Spleen (tissue), 11 donors: ENCODE results near the gene MCUB. TPM values are rescaled to one million over a fixed set of nuclear protein-coding genes. Genes with fewer than 3 reads are reported as not detected.

Experiments used
- DNase-seq: peaks from one replicate; pipeline ENCODE4 v3.0.0-alpha.2; 2020
- H3K27ac ChIP-seq, 8 donors: fragments of 200-600 bp; sonication (generic) in 7 of 8; 1 replicate in 4 of 8; 2 replicates in 4 of 8; pipeline versions ENCODE4 v1.5.0 to v1.8.0; 2016 to 2021; ENCODE audit warnings: inconsistent platforms in 4 of 8, mild to moderate bottlenecking in 4 of 8, moderate library complexity in 1 of 8
- H3K27me3 ChIP-seq, 7 donors: fragments of 200-600 bp; sonication (generic) in 6 of 7; replicated peaks in 1 of 7; 1 replicate in 4 of 7; 2 replicates in 3 of 7; pipeline versions ENCODE4 v1.5.0 to v1.8.0; 2016 to 2021; ENCODE audit warnings: inconsistent platforms in 3 of 7, mild to moderate bottlenecking in 1 of 7
- H3K36me3 ChIP-seq, 6 donors: fragments of 200-600 bp; sonication (generic) in 5 of 6; 1 replicate in 4 of 6; 2 replicates in 2 of 6; pipeline versions ENCODE4 v1.5.0 to v1.8.0; 2016 to 2021; ENCODE audit warnings: inconsistent platforms in 2 of 6
- H3K4me1 ChIP-seq, 6 donors: fragments of 200-600 bp; sonication (generic) in 5 of 6; 1 replicate in 3 of 6; 2 replicates in 3 of 6; pipeline versions ENCODE4 v1.5.0 to v1.8.0; 2016 to 2021; ENCODE audit warnings: inconsistent platforms in 3 of 6
- H3K4me3 ChIP-seq, 8 donors: fragments of 200-600 bp; sonication (generic) in 7 of 8; 1 replicate in 4 of 8; 2 replicates in 4 of 8; pipeline versions ENCODE4 v1.5.0 to v1.8.0; 2016 to 2021; ENCODE audit warnings: inconsistent platforms in 4 of 8, mild to moderate bottlenecking in 4 of 8, moderate library complexity in 2 of 8
- H3K9me3 ChIP-seq, 8 donors: fragments of 200-600 bp; sonication (generic) in 7 of 8; 1 replicate in 4 of 8; 2 replicates in 4 of 8; pipeline versions ENCODE4 v1.5.0 to v1.8.0; 2016 to 2021; ENCODE audit warnings: inconsistent platforms in 4 of 8
- POLR2A ChIP-seq, 3 donors: fragments of 450-650 bp; IDR thresholded peaks; one replicate each; pipeline ENCODE4 v1.5.1; 2017; ENCODE audit warnings: antibody characterized with exemption in 3 of 3, mild to moderate bottlenecking in 1 of 3
- POLR2AphosphoS5 ChIP-seq, 3 donors: sonication (generic); formaldehyde crosslinking; IDR thresholded peaks; one replicate each; pipeline ENCODE4 v1.5.1; 2017; ENCODE audit warnings: antibody characterized with exemption in 3 of 3
- WGBS, 5 donors: extraction: QIAGEN DNeasy Blood & Tissue Kit in 3 of 5; methylation state at CpG; one replicate each; pipeline versions ENCODE4 v1.1.5 to v1.1.7; 2013 to 2018; 5-methylcytosine and 5-hydroxymethylcytosine counted together
- intact Hi-C: fragments of 100-400 bp; cut with DNase I; formaldehyde crosslinking; loops from one replicate; pipeline ENCODE4 v1.15.0; 2023; ENCODE audit warnings: low total_unique reads
- polyA plus RNA-seq, 3 donors: library from polyadenylated mRNA; stranded (reverse); fragments of 200-250 nt; gene quantifications; one replicate each; pipeline ENCODE4 v1.2.1, GENCODE V29; 2013
- total RNA-seq, 7 donors: library from RNA; depleted of rRNA in 3 of 7; stranded (reverse); fragments of >200 nt in 3 of 7; fragmentation: NEBNext Ultra II Directional in 4 of 7; extraction: Animal tissue kit (Norgen Biotek cat#: 25700) in 4 of 7; gene quantifications; one replicate each; pipeline versions ENCODE4 v1.1.0 to v1.2.1, GENCODE V29; 2016 to 2021
- TF ChIP-seq, protein P1 (sequence below), 11 experiments: fragments of 200-600 bp in 7 of 11; fragments of 450-650 bp in 4 of 11; sonication (generic) in 4 of 11; IDR thresholded peaks in 8 of 11; conservative IDR thresholded peaks in 3 of 11; 1 replicate in 7 of 11; 2 replicates in 4 of 11; pipeline versions ENCODE4 v1.4.0 to v1.8.0; 2016 to 2021; ENCODE audit warnings: antibody characterized with exemption in 11 of 11, inconsistent platforms in 4 of 11, mild to moderate bottlenecking in 1 of 11
- donor health status: healthy with polysubstance abuse.
- donor health status: DM: no; HTN: no; CAD: no; lungs with moderate emphysema.
- donor health status: DM: no; HTN: no; CAD: no.
- donor health status: Bipolar disorder and iron deficiency.
- donor health status: healthy.
- donor health status: DM: no; HTN: no; CAD: no.
- donor health status: DM: yes; HTN: yes; CAD: no.

MCUB gene
- total and polyA plus RNA-seq, 10 donors: 17.0 to 65.5 (median 29.1) TPM

DNA sequence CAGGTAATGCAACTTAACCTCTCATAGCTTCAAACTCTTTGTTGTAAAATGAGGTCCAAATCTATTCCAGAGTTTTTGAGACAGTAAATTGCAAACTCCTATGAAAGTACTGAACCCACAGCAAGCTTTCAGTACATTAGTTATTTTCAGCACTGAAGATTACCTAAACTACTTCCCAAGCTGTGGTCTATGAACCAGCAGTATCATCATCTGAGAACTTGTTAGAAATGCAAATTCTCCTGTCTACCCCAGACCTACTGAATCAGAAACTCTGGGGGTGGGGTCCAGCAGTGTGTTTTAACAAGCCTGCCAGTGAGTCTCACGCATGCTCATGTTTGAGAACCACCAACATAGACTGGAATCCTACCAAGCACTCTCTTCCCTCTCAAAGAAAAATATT, 148.9 kb downstream of the MCUB start:
- WGBS, 5 donors: 84 to 97% (median 90%) methylated on average over 1 of the region's 1 CpG
- no peak for DNase-seq
- no peaks in the 10 kb centered on the region for H3K27me3 ChIP-seq
- H3K4me3 ChIP-seq: no peak overlapping the region
- peaks cover 0 to 7% (median 5%) of the 10 kb centered on the region in 6 donors for H3K4me1 ChIP-seq
- H3K27ac ChIP-seq: no peak overlapping the region
- no peaks in the 10 kb centered on the region for H3K9me3 ChIP-seq
- peaks cover 0 to 33% (median 3%) of the 10 kb centered on the region in 6 donors for H3K36me3 ChIP-seq
- TF ChIP-seq POLR2AphosphoS5 (IDR thresholded peaks at IDR 0.05) (no peak), POLR2A (IDR thresholded peaks at IDR 0.05) (no peak)
- TF ChIP-seq, protein P1, sequence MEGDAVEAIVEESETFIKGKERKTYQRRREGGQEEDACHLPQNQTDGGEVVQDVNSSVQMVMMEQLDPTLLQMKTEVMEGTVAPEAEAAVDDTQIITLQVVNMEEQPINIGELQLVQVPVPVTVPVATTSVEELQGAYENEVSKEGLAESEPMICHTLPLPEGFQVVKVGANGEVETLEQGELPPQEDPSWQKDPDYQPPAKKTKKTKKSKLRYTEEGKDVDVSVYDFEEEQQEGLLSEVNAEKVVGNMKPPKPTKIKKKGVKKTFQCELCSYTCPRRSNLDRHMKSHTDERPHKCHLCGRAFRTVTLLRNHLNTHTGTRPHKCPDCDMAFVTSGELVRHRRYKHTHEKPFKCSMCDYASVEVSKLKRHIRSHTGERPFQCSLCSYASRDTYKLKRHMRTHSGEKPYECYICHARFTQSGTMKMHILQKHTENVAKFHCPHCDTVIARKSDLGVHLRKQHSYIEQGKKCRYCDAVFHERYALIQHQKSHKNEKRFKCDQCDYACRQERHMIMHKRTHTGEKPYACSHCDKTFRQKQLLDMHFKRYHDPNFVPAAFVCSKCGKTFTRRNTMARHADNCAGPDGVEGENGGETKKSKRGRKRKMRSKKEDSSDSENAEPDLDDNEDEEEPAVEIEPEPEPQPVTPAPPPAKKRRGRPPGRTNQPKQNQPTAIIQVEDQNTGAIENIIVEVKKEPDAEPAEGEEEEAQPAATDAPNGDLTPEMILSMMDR (IDR thresholded peaks at IDR 0.05 in 8 of 11, conservative IDR thresholded peaks at IDR 0.05 in 3 of 11): no peak
- intact Hi-C loops: loop anchor here (10.0 kb wide), 2 partner anchors 116 to 144 kb away; partner anchors contain the start of genes MCUB and RRH

DNA sequence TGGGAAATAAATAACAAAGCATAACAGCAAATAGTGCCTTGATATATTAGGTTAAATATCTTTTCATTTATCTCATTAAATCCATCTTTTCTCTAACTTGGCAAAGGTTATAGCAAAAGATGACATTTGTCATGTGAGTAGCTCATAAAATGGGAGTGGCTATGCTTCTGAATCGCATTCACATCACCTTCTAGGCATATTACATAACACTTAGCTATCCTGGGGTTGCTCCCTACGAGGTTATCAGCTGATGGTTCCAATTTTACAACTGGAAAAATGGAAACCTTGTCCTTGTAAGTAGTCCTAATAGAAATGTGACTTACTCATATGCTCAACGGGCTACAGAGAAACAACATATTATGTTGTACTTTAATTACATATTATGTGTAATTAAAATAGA, 153.5 kb downstream of the MCUB start:
- H3K4me3 ChIP-seq: no peak overlapping the region
- no peak overlapping the region for H3K27ac ChIP-seq
- H3K4me1 ChIP-seq: no peaks in the 10 kb centered on the region
- TF ChIP-seq, protein P1 (IDR thresholded peaks at IDR 0.05 in 8 of 11, conservative IDR thresholded peaks at IDR 0.05 in 3 of 11): no peak
- TF ChIP-seq POLR2A (IDR thresholded peaks at IDR 0.05) (no peak), POLR2AphosphoS5 (IDR thresholded peaks at IDR 0.05) (no peak)
- WGBS, 5 donors: 89 to 98% (median 91%) methylated on average over 3 of the region's 3 CpGs
- no peaks in the 10 kb centered on the region for H3K27me3 ChIP-seq
- no peaks in the 10 kb centered on the region for H3K9me3 ChIP-seq
- intact Hi-C loops: no loop called here
- DNase-seq: no peak
- H3K36me3 ChIP-seq: peaks cover 0 to 59% (median 13%) of the 10 kb centered on the region in 6 donors

DNA sequence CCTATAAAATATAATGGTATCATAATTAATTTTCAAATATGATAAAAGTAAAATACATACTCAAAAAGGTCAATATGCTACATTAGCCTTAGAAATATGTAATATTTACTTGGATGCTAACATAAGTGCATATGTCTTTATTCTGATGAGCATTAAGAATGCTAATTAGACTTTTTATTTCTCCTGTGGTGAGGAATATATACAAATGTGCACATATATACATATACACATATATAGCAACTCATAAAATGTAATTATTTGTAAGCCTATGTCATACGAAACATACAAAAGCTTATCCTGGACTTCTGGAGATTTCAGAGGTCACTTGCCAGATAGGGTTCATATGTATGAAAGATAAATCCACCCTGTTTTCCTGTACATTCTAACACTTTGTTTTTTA, 158.7 kb downstream of the MCUB start:
- Histone ChIP-seq H3K4me1 (peaks cover 0 to 8% (median 0%) of the 10 kb centered on the region in 6 donors), H3K4me3 (no peak overlapping the region), H3K9me3 (no peaks in the 10 kb centered on the region), H3K27ac (no peak overlapping the region), H3K27me3 (no peaks in the 10 kb centered on the region), H3K36me3 (peaks cover 0 to 38% (median 11%) of the 10 kb centered on the region in 6 donors)
- WGBS, 5 donors: 92 to 100% (median 96%) methylated on average over 1 of the region's 1 CpG
- intact Hi-C loops: no loop called here
- TF ChIP-seq POLR2A (IDR thresholded peaks at IDR 0.05) (no peak), POLR2AphosphoS5 (IDR thresholded peaks at IDR 0.05) (no peak)
- TF ChIP-seq, protein P1 (IDR thresholded peaks at IDR 0.05 in 8 of 11, conservative IDR thresholded peaks at IDR 0.05 in 3 of 11): no peak
- DNase-seq: no peak

DNA sequence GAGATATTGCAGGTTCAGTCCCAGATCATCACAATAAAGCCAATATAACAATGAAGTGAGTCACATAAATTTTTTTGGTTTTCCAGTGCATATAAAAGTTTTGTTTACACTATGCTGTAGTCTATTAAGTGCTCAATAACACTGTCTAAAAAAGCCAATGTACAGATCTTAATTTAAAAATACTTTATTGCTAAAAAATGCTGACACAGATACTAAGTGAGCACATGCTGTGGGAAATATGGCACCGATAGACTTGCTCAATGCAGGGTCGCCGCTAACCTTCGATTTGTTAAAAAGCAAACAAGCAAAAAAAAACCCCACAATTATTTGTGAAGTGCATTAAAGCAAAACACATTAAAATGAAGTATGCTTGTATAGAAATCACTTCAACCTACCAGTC, 159.6 kb downstream of the MCUB start:
- Histone ChIP-seq H3K36me3 (peaks cover 0 to 30% (median 7%) of the 10 kb centered on the region in 6 donors), H3K27ac (no peak overlapping the region), H3K27me3 (no peaks in the 10 kb centered on the region), H3K9me3 (no peaks in the 10 kb centered on the region), H3K4me3 (no peak overlapping the region), H3K4me1 (peaks cover 0 to 8% (median 0%) of the 10 kb centered on the region in 6 donors)
- intact Hi-C loops: no loop called here
- WGBS, 5 donors: 94 to 99% (median 95%) methylated on average over 4 of the region's 4 CpGs
- TF ChIP-seq POLR2AphosphoS5 (IDR thresholded peaks at IDR 0.05) (no peak), POLR2A (IDR thresholded peaks at IDR 0.05) (no peak)
- TF ChIP-seq, protein P1 (IDR thresholded peaks at IDR 0.05 in 8 of 11, conservative IDR thresholded peaks at IDR 0.05 in 3 of 11): no peak
- no peak for DNase-seq
